ENCODE data around the gene ZNF564.
"Not testable (repeated sequence)": the region's sequence is repeated elsewhere in the genome, so short reads cannot be mapped to it uniquely, and the experiment has no call there.

The ZNF564 gene

GRCh38 chr19:12551060-12551832, at the start of gene ZNF564:
Gene ZNF564 (minus strand): TSS chr19:12551482. CDS start chr19:12551332, 150 bp downstream.
- peak; percentile 92 for DNase-seq

- DNase-seq = no peak
Observed at GRCh38 chr19:12597594-12597993, 46.3 kb upstream of the ZNF564 start.

DNA sequence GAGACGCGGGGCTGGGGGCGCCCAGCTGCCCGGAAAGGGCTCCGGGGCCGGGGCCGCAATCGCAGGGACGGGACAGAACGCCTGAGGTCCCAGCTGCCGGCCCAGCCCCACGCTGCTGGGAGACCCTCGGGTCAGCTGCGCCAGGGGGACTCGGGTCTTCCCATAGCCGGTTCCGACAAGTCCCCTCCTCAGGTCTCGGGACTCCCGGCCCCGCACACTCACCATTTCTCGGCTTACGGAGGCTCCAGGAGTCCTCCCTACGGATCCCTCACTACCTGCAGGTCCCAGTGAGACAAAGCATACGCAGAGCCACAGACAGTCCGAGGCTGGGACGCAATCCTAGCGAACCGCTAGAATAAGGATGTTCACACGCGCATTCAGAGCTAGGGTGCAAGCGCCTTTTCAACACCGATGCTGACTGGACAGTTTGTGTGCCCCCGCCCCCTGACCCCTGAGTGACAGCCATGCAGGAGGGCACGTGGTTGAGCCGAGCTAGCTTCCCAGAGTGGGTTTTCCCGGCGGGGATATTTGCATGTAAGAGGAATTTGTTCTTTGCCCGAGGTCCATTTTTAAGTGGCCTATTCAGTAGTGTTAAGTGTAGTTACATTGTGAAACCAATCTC, 45.8 kb upstream of the ZNF564 start:
- DNase-seq = no peak

- DNase-seq = no peak
Observed at GRCh38 chr19:12596485-12596884, 45.2 kb upstream of the ZNF564 start.

DNA sequence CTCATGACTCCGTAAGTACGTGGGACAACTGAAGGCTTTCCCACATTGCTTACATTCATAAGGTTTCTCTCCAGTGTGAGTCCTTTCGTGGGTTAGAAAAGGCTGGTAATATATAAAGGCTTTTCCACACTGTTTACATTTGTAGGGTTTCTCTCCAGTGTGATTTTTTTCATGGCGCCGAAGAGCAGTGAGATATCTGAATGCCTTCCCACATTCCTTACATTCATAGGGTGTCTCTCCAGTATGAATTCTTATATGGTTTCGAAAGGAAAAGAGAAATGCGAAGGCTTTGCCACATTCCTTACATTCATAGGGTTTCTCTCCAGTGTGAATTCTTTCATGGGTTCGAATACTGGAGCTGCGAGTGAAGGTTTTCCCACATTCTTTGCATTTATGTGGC, 29.8 kb upstream of the ZNF564 start:
- no peak for DNase-seq

DNA sequence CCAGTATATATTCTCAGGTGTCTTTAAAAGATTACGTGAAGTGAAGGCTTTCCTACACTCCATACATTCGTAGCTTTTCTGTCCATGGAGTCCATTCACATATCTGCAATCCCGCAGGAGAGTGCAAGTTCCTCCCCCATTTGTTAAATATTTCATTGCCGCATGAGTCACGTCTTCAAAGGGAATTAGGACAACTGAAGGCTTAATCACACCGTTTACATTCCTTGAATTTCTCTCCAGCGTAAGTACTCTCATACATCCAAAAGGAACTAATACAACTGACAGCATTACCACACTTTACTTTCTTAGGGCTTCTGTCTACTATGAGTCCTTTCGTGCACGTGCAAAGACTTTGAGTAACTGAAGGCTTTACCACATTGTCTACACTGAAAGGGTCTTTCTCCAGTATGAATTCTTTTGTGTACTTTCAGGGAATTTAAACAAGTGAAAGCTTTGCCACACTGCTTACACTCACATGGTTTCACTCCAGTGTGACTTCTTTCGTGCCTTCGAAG, 29.0 kb upstream of the ZNF564 start:
- DNase-seq = no peak

- no peak for DNase-seq
Observed at GRCh38 chr19:12578641-12579040, 27.4 kb upstream of the ZNF564 start.

GRCh38 chr19:12574036-12574435, 22.8 kb upstream of the ZNF564 start:
- no peak for DNase-seq

DNA sequence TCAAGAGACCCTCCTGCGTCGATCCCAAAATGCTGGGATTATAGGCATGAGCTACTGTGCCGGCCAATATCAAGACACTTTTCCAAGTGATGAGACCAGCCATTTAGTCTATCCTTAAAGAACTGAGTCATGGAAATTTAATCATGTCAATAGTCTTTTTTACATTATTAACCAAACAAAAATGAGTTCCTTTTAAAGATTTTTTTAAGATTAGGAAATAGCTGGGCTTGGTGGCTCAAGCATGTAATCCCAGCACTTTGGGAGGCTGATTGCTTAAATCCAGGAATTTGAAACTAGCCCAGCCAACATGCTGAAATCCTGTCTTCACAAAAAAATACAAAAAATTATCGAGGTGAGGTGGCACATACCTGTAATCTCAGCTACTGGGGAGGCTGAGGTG, 16.7 kb upstream of the ZNF564 start:
- DNase-seq = no peak

- not testable (repeated sequence) for DNase-seq
Observed at GRCh38 chr19:12566380-12566779, 15.1 kb upstream of the ZNF564 start.

DNA sequence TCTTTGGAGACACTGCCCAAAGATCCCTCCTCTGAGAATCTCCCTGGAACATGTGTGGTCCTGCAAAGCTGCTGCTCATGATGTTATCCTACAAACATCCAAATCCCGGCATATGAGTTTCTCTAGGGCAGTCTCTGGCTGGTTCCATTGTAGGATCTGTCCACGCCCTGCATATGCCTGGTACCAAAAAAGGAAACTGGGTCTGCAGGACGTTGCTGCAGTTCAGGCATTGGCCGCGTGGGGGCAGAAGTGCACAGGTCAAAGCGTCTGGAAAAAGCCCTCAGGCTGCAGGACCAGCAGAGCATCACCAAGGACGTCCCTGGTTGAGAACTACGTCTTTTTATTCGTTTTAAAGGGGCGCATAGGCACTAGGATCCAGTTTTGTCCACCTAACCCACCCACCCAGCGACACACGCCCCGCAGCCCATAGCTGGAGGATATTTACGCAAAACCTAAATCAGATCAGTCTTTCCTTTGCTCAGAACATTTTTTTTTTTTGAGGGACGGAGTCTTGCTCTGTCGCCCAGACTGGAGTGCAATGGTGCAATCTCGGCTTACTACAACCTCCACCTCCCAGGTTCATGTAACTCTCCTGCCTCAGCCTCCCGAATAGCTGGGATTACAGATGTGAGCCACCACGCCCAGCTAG, 12.9 kb upstream of the ZNF564 start:
- DNase-seq = peak; percentile 94

DNA sequence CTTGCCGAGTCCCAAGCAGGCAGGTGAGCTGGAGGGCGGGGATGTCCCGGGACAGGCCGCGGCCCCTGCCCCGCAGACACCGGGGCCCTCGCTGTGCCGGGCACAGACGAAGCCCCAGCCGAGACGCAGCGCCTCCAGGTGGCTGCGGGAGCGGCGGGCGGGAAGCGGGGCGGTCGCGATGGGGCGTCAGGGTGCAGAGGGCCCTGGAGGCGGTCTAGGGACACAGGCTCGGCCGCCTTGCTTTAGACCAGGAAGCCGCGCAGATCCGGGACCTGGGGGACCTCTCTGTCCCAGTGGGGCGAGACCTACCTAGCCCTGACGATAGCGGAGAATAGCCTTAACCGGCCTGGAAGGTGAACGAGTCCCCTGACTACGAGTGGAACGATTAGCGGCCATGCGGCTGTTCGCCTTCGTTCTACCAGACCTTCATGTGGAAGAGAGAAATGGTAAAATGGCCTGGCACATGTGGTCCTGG, 4.2 kb upstream of the ZNF564 start:
- DNase-seq = no peak

DNA sequence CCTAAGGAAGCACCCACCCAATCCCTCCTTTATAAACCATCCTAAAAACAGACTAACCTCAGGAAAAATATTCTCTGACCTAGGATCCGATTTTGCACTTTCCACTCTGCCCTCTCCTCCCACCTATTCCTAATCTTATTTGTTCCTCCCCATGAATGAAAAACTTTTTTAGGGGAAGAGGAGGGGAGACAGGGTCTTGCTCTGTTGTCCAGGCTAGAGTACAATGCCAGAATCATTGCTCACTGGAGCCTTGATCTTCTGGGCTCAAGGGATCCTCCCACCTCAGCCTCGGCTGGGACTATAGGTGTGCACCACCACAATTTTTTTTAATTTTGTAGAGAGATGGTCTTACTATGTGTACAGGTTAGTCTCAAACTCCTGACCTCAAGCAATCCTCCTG, 4.4 kb downstream of the ZNF564 start:
- no peak for DNase-seq

DNA sequence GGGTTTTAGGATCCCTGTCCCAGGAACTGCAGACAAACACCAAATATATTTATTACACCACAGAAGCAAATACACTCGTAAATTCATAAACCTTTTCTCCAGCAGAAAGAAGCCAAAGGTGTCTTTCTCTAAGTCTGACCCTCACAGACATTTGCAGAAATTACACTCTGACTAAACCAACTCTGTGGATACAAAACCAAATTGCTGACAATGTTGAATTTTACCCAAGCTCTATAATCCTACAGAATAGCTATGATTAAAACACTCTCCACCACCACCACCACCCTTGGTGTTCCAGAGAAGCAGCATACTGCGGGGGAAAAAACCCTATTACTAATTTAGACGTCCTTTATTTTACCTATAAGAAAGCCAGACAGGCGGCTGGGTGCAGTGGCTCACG, 5.2 kb downstream of the ZNF564 start:
- no peak for DNase-seq

GRCh38 chr19:12545267-12545666, 6.0 kb downstream of the ZNF564 start:
- no peak for DNase-seq

- no peak for DNase-seq
Observed at GRCh38 chr19:12544401-12544876, 6.8 kb downstream of the ZNF564 start.

DNA sequence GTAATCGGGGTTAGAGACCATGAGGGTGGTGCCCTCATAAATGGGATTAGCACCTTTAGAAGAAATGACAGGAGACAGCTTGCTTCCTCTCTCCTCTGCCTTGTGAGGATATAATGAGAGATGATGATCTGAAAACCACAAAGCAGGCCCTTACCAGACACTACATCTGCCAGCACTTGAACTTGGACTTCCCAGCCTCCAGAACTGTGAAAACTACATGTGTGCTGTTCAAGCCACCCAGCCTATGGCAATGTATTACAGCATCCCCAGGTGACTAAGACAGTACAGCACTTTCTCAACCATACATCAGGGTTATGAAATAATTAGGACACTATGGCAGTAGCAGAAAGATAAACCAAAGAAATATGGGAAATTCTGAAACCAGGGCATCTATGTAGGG, 7.4 kb downstream of the ZNF564 start:
- DNase-seq = no peak

GRCh38 chr19:12527034-12527836, 24.0 kb downstream of the ZNF564 start:
- no peak for DNase-seq

DNA sequence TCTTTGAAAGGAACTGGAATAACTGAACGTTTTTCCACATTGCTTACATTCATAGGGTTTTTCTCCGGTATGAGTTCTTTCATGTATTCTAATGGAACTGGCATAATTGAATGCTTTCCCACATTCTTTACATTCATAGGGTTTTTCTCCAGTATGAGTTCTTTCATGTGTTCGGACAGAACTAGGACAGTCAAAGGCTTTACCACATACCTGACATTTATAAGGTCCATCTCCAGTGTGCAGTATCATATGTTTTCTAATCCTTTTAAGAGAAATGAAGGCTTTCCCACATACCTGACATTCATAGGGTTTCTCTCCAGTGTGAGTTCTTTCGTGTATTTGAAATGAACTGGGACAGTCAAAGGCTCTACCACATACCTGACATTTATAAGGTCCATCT, 24.7 kb downstream of the ZNF564 start:
- no peak for DNase-seq

DNA sequence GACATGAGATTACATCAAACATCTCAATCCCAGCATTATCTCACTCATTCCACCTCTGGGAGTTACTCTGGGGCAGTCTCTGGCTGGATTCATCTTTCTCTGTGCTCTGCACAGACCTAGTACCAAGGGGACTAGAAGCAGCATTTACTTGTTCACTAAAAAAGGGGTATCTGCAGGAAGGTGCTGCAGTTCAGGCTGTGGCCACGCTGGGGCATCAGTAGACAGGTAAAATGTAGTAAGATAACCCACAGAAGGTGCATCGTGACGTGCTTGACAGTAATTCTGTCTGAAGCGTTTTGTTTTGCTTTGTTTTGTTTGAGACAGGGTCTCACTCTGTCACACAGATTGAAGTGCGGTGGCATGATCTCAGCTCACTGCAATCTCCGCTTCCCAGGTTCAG, 29.3 kb downstream of the ZNF564 start:
- no peak for DNase-seq

DNA sequence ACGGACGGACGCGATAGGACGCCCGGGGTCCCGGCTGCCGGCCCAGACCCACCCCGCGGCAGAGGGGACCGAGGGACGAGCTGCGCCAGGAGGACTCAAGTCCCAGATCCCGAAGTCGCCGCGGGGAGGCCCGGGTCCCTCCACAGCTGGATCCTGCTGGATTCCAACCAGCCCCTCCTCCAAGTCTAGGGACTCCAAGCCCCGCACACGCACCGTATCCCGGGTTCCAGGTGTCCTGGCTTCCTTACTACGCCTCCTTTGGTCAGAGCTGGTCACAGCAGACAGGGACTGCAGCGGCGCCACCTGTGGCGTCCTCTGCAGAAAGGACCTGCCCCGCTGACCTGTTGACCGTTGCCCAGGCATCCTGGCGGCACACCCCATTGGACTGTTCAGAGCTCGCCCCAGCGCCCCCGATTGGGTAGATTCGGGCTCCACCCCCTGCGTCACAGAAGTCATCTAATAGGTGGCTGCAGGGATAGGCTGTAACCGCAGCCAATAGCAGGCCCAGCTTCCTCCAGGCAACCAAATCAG, 37.7 kb downstream of the ZNF564 start:
- DNase-seq = no peak

DNA sequence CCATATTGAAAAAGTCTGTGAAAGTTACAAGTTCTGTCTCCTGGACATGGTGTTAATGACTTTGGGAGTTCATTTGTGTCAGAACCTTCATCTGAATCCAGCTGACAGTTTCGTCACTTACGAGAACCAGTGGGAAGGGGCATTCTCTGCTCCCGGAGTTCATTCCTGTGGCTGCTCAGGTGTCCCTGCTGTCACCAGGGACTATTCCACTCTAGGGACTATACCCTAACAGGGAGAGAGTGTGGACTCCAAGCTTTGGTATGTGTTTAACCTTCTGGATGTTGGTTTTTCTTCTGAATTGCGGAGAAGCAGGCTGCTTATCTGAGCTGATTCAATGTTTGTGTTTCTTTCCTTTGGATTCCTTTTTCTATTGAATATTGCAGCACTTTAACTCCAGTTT, 54.2 kb downstream of the ZNF564 start:
- DNase-seq = no peak

DNA sequence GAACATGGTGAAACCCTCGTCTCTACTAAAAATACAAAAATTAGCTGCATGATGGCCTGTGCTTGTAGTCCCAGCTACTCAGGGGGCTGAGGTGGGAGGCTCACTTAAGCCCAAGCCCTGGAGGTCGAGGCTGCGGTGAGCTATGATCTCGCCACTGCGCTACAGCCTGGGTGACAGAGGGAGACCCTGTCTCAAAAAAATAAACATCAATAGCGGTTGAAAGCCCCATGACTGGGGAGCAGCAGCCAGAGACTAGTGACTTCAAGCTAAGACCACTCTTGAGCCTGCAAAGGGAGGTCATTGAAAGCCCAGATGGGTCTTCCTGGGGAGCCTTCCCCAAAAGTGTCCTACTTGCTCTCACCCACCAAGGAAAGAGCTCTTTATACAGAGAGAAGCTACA, 54.8 kb downstream of the ZNF564 start:
- DNase-seq = no peak
